ENCODE data around the gene ESCO1.

DNA sequence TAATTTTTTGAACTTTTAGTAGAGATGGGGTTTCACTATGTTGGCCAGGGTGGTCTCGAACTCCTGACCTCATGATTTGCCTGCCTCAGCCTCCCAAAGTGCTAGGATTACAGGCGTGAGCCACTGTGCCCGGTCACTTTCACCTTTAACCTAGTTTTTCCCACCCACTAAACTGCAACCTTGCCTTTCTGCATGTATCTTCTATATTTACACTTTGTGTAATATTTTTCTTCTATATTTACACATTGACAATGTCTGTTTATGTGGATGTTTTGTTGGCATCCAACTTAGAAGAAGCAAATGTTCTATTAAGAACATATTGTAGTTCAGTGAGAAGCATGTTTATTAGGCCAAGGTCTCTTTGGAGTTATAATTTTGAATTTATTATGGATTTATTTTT is 38.3 kb upstream of the ESCO1 start:
- no peak for TF ChIP-seq CTCF (conservative IDR thresholded peaks at IDR 0.05; ENCODE audit: low read length)
- no peak for TF ChIP-seq EZH2phosphoT487 (IDR thresholded peaks at IDR 0.05; ENCODE audit: borderline replicate concordance, low read depth, low read length)
